IPS DF 6.9 (cell line): ENCODE measurements around the gene LRRC74A.
"Not testable (repeated sequence)": the region's sequence is repeated elsewhere in the genome, so short reads cannot be mapped to it uniquely, and the experiment has no call there.

Experiments
- DNase-seq: peaks from one replicate; pipeline ENCODE4 v3.0.0-alpha.2; 2013; ENCODE audit warnings: low read depth, low spot score
- H3K27ac ChIP-seq: one replicate; pipeline ENCODE4 v1.5.1; 2013; ENCODE audit warnings: low read length, control low read depth
- H3K27me3 ChIP-seq: 2 replicates; pipeline ENCODE4 v1.6.1; 2013; ENCODE audit warnings: mild to moderate bottlenecking, low read length; ENCODE audit not compliant: control insufficient read depth, insufficient read depth
- H3K36me3 ChIP-seq: 2 replicates; pipeline ENCODE4 v1.6.1; 2013; ENCODE audit warnings: low read length; ENCODE audit not compliant: control insufficient read depth, insufficient read depth
- H3K4me1 ChIP-seq: 2 replicates; pipeline ENCODE4 v1.6.1; 2013; ENCODE audit warnings: low read length; ENCODE audit not compliant: control insufficient read depth, insufficient read depth
- H3K4me3 ChIP-seq: 2 replicates; pipeline ENCODE4 v1.5.1; 2013; ENCODE audit warnings: mild to moderate bottlenecking, low read length
- H3K9me3 ChIP-seq: 2 replicates; pipeline ENCODE4 v1.6.1; 2013; ENCODE audit warnings: low read length, inconsistent platforms; ENCODE audit not compliant: control insufficient read depth, insufficient read depth
- WGBS: extraction: QIAGEN DNeasy Blood & Tissue Kit; methylation state at CpG from one replicate; pipeline ENCODE4 v1.1.7; 2013; ENCODE audit warnings: mixed read lengths, missing lambda C conversion rate; ENCODE audit not compliant: insufficient read length, insufficient coverage; 5-methylcytosine and 5-hydroxymethylcytosine counted together

Gene LRRC74A

GRCh38 chr14:76883447-76883846, 57.2 kb downstream of the LRRC74A start:
- Histone ChIP-seq H3K4me1 (0 out of 2 replicates have a peak, but pooled peaks cover 3% of the 10 kb centered on the region), H3K27ac (no peak overlapping the region), H3K36me3 (no peaks in the 10 kb centered on the region), H3K4me3 (no peak overlapping the region), H3K9me3 (no peaks in the 10 kb centered on the region), H3K27me3 (no peaks in the 10 kb centered on the region)
- WGBS = no CpG with 5 or more reads among the region's 6 CpGs
- DNase-seq = no peak

- Histone ChIP-seq H3K9me3 (no peaks in the 10 kb centered on the region), H3K36me3 (no peaks in the 10 kb centered on the region), H3K4me1 (0 out of 2 replicates have a peak, but pooled peaks cover 3% of the 10 kb centered on the region), H3K27ac (no peak overlapping the region), H3K27me3 (no peaks in the 10 kb centered on the region), H3K4me3 (no peak overlapping the region)
- no peak for DNase-seq
- WGBS = no CpG with 5 or more reads among the region's 6 CpGs
Observed at GRCh38 chr14:76884394-76884793, 58.2 kb downstream of the LRRC74A start.

DNA sequence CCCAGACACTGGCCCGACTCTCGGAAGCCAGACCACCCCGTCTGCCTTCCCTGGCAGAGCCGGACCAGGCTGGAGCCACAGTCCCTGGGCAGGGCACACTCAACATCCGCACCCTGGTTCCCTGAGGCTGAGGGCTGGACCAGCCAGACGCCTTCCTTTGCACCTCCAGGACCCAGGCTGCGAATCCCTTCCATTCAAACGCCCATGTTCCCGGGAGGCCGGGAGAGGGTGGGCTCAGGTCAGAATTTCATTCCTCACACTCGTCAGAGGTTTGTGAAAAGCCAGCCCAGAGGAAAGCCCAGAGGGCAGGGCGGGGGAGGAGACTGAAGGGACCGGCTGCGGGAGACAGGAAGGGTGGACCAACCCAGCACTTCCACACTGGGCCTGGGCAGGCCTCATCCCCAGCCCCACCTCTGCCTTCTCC, 58.7 kb downstream of the LRRC74A start:
- Histone ChIP-seq H3K36me3 (no peaks in the 10 kb centered on the region), H3K4me3 (no peak overlapping the region), H3K4me1 (0 out of 2 replicates have a peak, but pooled peaks cover 3% of the 10 kb centered on the region), H3K9me3 (no peaks in the 10 kb centered on the region), H3K27me3 (no peaks in the 10 kb centered on the region), H3K27ac (no peak overlapping the region)
- DNase-seq = no peak
- no CpG with 5 or more reads among the region's 14 CpGs for WGBS

DNA sequence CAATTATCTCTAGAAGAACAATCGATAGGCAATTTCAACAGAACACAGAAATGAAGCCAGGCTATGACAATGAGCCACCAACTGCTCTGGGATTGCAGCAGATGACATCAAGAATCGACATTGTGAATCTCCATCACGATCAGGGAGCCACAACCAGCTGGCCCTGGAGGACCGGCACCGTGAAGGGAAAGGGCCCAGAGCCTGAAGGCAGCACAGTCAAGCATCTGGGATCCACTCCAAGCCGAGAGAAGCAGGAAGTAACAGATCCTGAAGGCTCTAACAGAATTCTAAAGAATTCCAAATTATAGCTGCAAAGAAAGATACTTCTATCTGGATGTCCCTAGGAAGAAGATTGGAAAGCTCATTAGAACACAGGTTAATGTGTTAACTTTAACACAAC, 61.0 kb downstream of the LRRC74A start:
- Histone ChIP-seq H3K36me3 (no peaks in the 10 kb centered on the region), H3K9me3 (no peaks in the 10 kb centered on the region), H3K4me3 (no peak overlapping the region), H3K27me3 (no peaks in the 10 kb centered on the region), H3K27ac (no peak overlapping the region), H3K4me1 (0 out of 2 replicates have a peak, but pooled peaks cover 3% of the 10 kb centered on the region)
- DNase-seq = no peak
- no CpG with 5 or more reads among the region's 6 CpGs for WGBS

GRCh38 chr14:76891391-76891790, 65.2 kb downstream of the LRRC74A start:
- no peak overlapping the region for H3K27ac ChIP-seq
- H3K4me3 ChIP-seq = no peak overlapping the region
- no peaks in the 10 kb centered on the region for H3K36me3 ChIP-seq
- WGBS = no CpG with 5 or more reads among the region's 1 CpG
- DNase-seq = no peak
- H3K27me3 ChIP-seq = no peaks in the 10 kb centered on the region
- no peaks in the 10 kb centered on the region for H3K9me3 ChIP-seq
- no peaks in the 10 kb centered on the region for H3K4me1 ChIP-seq

DNA sequence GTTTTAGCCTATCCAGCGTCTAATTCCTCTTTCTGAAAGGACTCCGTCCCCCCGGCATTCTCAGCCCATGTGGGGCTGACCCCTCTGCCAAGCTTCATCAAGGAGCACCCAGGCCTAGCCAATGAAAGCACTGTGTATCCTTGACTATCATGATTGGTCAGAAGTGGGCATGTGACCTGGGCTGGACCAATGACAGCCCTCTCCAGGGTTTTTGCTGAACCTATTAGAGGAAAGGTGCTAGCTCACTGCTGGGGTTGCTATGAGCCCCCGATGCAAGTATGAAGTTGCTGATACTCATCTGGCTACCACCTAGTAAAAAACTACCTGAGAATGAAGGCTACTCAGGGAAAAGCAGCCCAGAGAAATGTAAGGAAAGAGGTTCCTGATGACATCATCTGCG, 68.1 kb downstream of the LRRC74A start:
- no peaks in the 10 kb centered on the region for H3K9me3 ChIP-seq
- H3K4me3 ChIP-seq = no peak overlapping the region
- H3K4me1 ChIP-seq = no peaks in the 10 kb centered on the region
- no CpG with 5 or more reads among the region's 5 CpGs for WGBS
- no peaks in the 10 kb centered on the region for H3K27me3 ChIP-seq
- no peak for DNase-seq
- no peak overlapping the region for H3K27ac ChIP-seq
- no peaks in the 10 kb centered on the region for H3K36me3 ChIP-seq

GRCh38 chr14:76898006-76898405, 71.8 kb downstream of the LRRC74A start:
- WGBS = no CpG with 5 or more reads among the region's 37 CpGs

DNA sequence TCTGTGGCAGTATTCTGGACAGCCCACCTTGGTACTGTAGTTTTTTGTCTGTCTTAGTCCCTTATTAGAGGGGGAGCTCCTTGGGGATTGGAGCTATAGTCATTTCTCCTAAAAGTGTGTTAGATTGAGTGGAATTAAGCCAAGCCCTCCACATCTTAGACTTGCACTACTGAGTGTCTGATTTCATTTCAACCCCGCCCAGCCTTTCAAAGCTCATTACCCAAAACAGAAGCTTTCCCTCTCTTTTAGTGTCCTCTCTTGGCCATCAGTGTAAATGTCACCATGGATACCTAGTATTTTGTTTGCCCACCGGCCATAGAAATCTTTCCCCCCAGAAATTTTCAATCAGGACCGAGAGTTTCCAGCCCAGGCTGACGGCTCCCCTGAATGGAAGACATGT, 74.5 kb downstream of the LRRC74A start:
- no peak overlapping the region for H3K4me3 ChIP-seq
- no peak overlapping the region for H3K27ac ChIP-seq
- no peaks in the 10 kb centered on the region for H3K4me1 ChIP-seq
- no CpG with 5 or more reads among the region's 4 CpGs for WGBS
- no peak for DNase-seq
- H3K36me3 ChIP-seq = no peaks in the 10 kb centered on the region
- no peaks in the 10 kb centered on the region for H3K27me3 ChIP-seq
- no peaks in the 10 kb centered on the region for H3K9me3 ChIP-seq

More at GRCh38 chr14:76898006-76898405, 71.8 kb downstream of the LRRC74A start:
- not testable (repeated sequence) for H3K36me3 ChIP-seq, H3K27me3 ChIP-seq, H3K4me1 ChIP-seq, H3K27ac ChIP-seq, H3K9me3 ChIP-seq, DNase-seq, H3K4me3 ChIP-seq

- no CpG with 5 or more reads among the region's 6 CpGs for WGBS
- H3K4me1 ChIP-seq = no peaks in the 10 kb centered on the region
Observed at GRCh38 chr14:76901171-76902055, 75.2 kb downstream of the LRRC74A start.

GRCh38 chr14:76902591-76902990, 76.4 kb downstream of the LRRC74A start:
- no peak for DNase-seq
- no CpG with 5 or more reads among the region's 5 CpGs for WGBS

More at GRCh38 chr14:76901171-76902055, 75.2 kb downstream of the LRRC74A start:
- DNase-seq = no peak
- Histone ChIP-seq H3K36me3 (no peaks in the 10 kb centered on the region), H3K27me3 (no peaks in the 10 kb centered on the region), H3K4me3 (no peak overlapping the region), H3K9me3 (no peaks in the 10 kb centered on the region), H3K27ac (no peak overlapping the region)

More at GRCh38 chr14:76902591-76902990, 76.4 kb downstream of the LRRC74A start:
- no peaks in the 10 kb centered on the region for H3K27me3 ChIP-seq
- no peaks in the 10 kb centered on the region for H3K4me1 ChIP-seq
- no peaks in the 10 kb centered on the region for H3K36me3 ChIP-seq
- no peak overlapping the region for H3K27ac ChIP-seq
- no peak overlapping the region for H3K4me3 ChIP-seq
- no peaks in the 10 kb centered on the region for H3K9me3 ChIP-seq
